Neural cell (in vitro differentiated cells): ENCODE measurements around the gene LMOD1.

Experiments
- EP300 ChIP-seq: fragments of 450-650 bp; conservative IDR thresholded peaks from 2 replicates; pipeline ENCODE4 v1.6.1; 2014; ENCODE audit warnings: antibody characterized with exemption, mild to moderate bottlenecking, moderate library complexity; ENCODE audit not compliant: poor library complexity, severe bottlenecking
- EZH2 ChIP-seq: fragments of 200-600, 300-800 bp; shearing (Covaris generic), sonication (generic); IDR thresholded peaks from 2 replicates; pipeline ENCODE4 v1.6.1; 2014; ENCODE audit warnings: antibody characterized with exemption, low read length, borderline replicate concordance, mild to moderate bottlenecking; ENCODE audit not compliant: insufficient read depth, poor library complexity, severe bottlenecking
- MXI1 ChIP-seq: fragments of 450-650 bp; conservative IDR thresholded peaks from 2 replicates; pipeline ENCODE4 v1.6.1; 2014; ENCODE audit warnings: antibody characterized with exemption, mild to moderate bottlenecking; ENCODE audit not compliant: poor library complexity, severe bottlenecking
- POLR2AphosphoS5 ChIP-seq: IDR thresholded peaks from 2 replicates; pipeline ENCODE4 v1.6.1; 2012
- TAF1 ChIP-seq: IDR thresholded peaks from 2 replicates; pipeline ENCODE4 v1.6.1; 2012; ENCODE audit warnings: low read depth
- TF ChIP-seq, protein P1 (sequence below): fragments of 450-650 bp; IDR thresholded peaks from 2 replicates; pipeline ENCODE4 v1.5.1; 2014; ENCODE audit warnings: antibody characterized with exemption, mild to moderate bottlenecking, moderate library complexity; ENCODE audit not compliant: poor library complexity, severe bottlenecking

DNA sequence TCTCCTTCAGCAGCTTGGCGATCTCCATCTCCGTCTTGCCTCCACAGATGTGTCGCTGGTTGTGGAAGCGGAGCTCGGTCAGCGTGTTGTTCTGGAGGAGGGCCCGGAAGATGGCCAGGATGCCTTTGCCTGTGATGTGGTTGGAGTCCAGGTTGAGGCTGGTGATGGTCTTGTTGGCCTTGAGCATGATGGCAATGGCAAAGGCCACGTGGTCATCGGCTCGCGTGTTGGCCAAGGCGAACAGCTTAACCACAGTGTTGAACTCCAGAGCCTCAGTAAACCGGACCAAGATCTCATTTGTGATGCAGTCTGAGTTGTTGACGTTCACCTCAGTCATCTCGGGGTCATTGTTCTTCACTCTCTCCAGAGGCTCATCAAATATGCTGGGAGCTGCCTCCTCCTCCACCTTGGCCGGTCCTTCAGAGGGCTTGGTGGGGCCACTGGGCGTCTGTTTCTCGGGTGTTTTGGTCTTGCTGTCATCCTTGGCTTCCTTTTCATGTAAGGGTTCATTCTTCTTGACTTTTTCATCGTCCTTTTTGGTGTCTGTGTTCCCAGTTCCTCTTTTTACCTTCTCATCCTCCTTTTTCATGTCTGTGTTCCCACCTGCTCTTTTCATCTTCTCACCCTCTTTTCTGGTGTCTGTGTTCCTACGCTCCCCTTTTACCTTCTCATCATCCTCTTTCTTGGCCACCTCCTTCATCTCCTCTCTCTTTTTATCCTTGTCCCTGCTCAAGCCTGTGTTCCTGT, 46.5 kb downstream of the LMOD1 start:
- TF ChIP-seq, protein P1, sequence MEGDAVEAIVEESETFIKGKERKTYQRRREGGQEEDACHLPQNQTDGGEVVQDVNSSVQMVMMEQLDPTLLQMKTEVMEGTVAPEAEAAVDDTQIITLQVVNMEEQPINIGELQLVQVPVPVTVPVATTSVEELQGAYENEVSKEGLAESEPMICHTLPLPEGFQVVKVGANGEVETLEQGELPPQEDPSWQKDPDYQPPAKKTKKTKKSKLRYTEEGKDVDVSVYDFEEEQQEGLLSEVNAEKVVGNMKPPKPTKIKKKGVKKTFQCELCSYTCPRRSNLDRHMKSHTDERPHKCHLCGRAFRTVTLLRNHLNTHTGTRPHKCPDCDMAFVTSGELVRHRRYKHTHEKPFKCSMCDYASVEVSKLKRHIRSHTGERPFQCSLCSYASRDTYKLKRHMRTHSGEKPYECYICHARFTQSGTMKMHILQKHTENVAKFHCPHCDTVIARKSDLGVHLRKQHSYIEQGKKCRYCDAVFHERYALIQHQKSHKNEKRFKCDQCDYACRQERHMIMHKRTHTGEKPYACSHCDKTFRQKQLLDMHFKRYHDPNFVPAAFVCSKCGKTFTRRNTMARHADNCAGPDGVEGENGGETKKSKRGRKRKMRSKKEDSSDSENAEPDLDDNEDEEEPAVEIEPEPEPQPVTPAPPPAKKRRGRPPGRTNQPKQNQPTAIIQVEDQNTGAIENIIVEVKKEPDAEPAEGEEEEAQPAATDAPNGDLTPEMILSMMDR, result no peak
- no peak for TF ChIP-seq EZH2
- TF ChIP-seq TAF1, result no peak
- no peak for TF ChIP-seq EP300
- TF ChIP-seq MXI1, result no peak
- no peak for TF ChIP-seq POLR2AphosphoS5
